HG02678 (cell line): ENCODE measurements around the gene KCNJ1.

Source experiments
- ATAC-seq: cut with Tn5 transposase; IDR thresholded peaks from one replicate; pipeline ENCODE4 v1.9.1; 2021; ENCODE audit warnings: mild to moderate bottlenecking, moderate library complexity; ENCODE audit not compliant: unreplicated experiment

KCNJ1 gene

DNA sequence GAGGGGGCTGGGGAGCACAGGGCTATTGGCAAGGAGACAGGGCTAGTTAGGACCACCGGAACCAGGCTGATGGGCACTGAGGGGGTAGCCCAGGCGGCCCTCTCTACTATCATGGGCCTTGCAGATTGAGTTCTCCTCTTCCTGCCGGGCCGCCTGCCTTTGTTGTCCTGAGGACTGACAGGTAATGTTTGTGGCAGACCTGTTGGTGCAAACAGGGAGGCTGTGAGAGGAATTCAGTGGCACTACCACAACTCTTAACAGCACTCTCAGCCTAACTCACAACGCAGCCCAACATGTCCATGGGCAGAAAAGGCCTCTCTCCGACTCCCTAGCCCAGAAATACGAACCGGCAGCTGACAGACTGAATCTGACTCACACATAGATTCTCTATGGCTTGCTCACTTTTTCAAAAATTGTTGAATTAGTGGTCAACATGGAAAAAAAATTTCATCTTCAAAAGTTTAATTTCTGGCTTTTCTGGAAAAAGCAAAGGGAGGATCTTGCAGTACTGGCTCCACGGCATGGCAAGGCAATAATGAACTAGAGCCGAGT, 35.5 kb upstream of the KCNJ1 start:
- no peak for ATAC-seq

DNA sequence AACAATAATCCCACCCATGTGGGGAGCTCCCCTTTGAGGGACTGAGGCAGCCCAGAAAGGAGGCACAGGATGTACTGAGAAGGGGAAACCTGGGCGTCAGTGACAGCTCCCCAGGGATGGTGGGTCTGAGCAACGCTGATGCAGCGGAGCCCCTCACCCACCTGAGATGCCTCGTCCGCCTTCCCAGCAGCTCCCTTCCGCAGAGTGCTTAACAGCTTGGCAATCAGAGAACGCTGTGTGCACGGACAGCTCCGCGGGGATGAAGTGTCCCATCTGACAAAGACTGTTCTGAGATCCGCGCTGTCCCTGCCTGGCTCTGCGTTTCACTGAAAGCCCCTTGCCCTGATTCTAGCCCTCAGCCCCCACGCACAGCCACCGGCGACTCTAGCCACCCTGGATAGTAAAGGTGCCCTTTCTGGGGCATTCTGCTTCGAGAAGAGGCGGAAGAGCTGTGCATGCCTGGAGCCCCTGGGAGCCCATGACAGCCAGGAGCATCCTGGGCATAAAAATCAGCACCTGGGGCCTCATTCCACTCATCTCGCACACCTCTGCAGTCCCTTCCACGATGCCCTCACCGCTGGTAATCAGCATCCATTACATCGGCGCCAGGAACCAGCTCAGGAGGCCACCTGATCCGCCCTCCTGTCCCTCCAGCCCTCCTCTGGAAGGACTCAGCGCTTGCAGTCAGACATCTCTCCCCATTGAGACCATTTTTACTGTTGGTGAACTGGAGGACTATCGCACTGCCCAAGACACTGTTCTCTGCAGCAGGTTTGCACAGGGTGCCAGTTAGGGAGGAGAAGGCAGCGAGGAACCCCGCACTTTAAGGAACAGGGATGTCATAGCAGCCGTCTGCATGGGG, 34.8 kb upstream of the KCNJ1 start:
- no peak for ATAC-seq

DNA sequence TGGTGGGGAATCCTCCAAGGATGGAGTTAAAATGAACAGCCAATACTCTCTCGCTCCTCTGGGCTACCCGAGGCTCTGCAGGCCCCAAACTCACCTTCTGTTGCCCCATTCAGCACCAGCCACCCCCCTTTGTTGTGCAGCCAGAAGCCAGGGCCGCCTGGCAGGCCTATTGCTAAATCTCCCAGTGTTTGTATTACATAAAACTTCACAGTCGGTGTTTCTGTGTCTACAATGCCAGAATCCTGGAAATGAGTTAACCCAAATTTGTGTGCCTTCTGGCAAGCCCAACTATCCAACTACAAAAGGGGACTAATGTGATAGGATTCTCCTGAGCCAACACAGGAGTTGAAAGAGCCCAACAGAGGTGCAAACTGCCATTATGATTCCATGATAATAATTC, 33.4 kb upstream of the KCNJ1 start:
- no peak for ATAC-seq

DNA sequence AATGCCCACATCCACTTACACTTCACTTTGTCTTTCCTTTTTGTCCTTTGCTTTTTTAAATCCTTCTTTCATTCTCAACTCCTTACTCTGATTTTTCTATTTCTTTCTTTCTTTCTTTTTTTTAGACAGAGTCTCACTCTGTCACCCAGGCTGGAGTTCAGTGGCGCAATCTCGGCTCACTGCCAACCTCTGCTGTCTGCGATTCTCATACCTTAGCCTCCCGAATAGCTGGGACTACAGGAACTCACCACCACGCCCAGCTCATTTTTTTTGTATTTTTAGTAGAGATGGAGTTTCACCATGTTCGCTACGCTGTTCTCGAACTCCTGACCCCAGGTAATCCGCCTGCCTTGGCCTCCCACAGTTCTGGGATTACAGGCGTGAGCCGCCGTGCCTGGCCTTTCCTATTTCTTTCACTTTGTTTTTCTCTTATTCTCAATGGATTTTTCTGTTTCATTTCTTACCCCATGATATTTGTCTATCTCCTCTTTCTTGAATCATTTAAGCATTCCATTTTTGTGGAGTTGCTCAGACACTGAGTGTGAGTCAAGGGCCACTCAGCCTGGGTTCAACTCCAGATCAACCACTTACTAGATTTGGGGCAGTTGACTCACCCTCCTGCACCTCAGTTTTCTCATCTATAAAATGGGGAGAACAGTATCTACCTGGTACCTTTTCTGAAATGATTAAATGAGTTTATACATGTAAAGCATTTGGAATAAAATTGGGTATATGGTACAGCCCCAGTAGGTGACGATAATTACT, 31.7 kb upstream of the KCNJ1 start:
- ATAC-seq = no peak

DNA sequence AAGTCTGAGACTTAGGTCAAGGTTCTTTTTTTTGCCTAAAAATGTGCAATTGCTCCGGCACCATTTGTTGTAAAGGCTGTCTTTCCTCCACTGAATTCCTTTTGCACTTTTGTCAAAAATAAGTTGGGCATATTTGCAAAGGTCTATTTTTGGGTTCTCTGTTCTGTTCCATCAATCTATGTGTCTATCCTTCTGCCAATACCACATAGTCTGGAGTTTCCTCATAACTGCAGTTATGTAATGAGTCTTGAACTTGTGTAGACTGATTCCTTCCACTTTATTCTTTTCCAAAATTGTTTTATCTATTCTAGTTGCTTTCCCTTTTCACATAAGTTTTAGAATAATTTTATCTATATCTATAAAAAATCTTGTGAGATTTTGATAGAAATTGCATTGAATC, 30.7 kb upstream of the KCNJ1 start:
- ATAC-seq = no peak

DNA sequence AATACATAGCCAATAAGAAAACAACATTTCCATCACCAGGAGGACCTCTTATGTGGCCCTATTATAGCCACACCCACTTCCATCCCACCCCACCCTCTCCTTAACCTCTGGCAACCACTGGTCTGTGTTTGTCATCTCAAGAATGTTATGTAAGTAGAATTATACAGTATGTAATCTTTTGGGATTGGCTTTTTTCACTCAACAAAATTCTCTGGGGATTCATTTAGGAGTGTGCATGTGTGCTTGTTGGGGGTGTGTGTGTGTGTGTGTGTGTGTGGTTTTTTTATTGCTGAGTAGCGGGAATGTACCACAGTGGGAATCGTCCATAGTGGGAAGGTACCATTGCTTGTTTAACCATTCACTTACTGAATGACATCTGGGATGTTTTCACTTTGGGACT, 29.3 kb upstream of the KCNJ1 start:
- no peak for ATAC-seq

DNA sequence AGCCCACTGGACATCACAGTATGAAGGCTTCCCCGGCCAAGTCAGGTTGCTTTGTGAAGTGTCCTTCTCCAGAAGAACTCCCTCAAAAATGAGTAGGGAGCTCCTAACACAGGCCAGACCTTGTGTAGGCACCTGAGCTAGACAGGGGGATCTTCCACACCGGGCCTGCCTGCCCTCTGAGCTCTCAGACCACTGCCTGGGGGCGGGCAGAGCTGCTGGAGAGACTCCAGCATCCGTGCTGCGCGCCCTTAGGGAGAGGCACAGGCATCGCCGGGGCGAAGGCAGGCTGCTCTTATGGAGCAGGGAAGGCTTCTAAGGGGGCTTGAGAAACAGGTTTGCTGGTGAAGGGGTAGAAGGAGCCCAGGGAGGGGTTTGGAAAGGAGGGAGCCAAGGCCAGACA, 28.4 kb upstream of the KCNJ1 start:
- no peak for ATAC-seq

DNA sequence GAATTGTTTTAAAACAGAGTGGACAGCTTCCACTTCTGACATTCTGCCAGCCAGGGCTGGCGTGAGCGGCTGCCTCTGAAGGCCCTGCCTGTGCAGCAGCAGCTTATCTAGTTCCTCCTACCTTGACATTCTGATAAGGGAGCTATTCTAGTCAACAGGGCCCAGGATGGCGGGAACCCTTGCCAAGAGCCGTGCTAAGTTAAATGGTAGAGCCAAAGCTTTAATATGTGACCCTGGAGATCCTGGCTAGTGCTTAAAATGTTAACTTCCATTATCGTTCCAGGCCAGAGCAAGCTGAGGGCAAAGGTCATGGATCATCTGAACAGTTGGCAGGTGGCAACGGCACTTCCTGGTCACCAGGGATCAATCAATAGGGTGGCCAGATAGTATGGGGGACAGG, 27.6 kb upstream of the KCNJ1 start:
- ATAC-seq = no peak

DNA sequence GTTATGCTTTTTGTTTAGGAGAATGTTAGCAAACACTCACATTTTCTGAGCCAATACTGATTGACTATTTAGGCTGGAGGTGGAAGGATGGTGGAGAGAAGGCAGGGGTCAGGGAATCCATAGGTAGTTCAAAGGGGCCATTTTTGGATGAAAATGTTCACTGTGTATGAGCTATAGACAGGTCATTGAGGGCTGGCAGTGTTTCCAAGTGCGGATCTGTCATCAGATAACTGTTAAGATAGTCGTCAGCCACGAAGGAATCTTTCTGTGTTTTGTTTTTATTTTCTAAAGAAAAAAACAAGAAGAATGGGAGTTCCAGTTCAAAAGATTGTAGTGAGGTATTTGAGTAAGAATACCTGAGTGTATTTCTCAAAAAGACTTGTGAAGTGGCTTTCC, 27.2 kb upstream of the KCNJ1 start:
- ATAC-seq = peak; percentile 7

DNA sequence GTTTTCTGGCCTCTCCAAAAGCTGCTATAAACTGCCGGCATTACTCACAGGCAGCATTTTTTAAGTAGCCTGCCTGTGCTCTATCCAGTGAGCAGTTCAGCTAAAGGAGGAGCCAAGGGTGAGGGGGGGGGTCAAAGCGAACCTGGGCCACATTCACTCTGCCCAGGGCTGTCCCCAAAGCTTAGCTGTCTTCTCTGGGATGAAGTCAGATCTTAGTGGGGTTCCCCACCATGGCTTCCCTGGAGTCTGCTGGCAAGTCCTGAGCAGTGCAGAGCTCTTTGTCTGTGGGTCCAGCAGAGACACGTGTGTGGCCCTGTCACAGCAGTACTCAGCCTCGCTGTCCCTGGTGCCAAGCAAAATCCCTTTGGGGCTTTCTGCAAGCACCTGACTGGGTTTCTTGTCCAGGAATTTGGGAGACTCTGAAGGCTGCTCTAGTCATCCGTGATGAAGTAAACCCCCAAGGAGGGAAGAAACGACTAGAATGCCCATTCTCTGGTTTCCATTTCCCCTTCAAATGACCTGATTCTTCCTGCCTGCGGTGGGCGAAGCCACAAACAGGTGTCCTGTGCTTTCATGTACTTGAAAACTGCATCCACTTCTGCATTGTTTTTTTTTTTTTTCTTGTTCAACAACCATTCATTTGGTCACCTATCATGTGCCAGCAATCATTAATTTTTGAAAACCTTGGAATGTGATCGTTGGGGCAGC, 26.6 kb upstream of the KCNJ1 start:
- ATAC-seq = peak; percentile 70

DNA sequence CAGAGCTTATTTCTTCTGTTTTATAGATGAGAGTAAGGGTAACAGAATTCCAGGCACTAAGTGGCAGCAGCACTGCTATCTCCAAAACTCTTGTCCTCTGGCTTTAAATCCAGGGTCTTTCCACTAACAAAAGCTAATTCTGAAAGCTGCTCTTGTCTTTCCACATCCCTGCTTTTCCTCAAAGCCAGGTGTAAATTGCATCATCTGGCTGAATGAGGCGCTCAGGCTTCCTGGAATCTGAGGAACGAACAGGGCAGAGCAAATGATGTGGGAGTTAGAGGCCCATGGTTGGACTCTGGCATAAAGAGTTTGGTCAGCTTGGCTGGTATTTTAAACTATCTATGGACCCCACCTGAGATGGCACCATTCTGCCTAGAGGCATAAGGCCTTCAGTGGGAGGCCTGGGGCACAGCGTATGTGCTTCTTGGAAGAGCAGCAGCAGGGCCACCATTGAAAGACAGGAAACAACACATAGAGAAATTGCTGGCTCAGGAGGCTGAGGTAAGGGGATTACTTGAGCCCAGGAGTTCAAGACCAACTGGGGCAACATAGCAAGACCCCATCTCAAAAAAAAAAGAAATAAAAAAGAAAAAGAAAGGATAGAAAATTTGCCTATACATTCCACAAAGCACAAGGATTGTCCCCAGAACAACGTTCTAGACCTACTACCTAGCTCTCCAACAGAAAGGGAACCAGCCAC, 25.9 kb upstream of the KCNJ1 start:
- no peak for ATAC-seq

DNA sequence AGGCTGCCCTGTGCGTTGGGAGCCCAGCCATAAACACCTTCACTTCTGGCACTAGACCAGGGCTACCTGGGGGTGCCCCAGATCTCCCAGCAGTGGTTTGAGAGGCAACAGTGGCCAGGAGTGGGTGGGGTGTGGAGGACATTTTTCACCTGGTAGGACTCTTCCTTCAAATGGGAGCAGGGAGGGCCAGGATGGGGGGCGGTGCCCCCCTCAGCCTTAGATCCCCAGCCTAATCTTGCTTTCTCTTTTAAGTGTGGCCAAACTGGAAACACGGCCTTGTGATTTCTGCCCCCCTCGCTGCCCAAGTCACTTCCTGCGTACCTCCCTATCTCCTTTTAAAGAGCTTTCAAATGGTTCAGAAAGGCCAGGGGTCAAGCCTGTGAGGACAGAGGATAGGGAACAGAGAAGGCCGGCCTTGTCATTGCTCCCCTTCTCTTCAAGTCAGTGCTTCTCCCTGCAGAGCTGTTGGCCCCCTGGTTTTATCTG, 24.9 kb upstream of the KCNJ1 start:
- no peak for ATAC-seq

DNA sequence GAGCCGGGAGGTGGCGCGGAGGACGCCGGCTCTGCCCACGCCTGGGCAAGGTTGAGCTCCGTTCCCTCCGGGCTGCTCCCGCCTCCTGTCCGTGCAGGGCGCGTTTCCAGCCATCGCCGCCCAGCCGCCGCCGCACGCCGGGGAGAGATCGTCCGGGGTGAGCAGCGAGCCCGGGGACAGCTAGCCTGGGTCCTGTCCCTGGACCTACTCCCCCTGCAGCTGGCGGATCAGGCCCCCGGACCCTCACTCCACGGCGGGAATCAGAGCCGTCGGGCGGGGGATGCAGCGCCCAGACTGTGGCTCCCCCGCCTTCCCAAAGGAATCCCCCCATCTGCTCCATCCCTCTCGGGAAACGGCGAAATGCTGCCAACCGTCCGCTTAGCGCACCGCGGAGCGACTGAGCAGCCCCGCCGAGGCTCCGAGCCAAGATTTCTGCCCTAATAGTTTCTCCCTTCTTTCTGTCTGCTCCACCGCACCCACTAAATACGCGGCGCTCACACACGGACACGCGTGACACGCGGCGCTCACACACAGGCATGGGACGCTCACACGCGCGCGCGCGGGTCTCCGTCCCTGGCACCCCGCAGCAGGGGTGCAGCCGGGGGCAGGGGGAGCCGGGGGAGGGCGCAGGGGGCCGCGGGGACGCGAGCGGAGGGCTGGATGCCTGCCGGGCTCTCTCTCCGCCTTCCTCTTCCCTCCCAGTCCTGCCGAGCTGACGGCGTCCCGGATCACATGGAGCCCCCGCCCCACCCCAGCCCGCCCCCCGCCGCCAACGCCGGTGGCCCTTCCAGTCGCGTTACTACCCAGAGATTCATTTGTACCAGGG, 23.7 kb upstream of the KCNJ1 start, which contains the start of gene KCNJ5:
KCNJ5 (plus strand) TSS at position 814 of the 826 bp plus-strand sequence. CDS start 19,918 bp downstream, outside the sequence.
- no peak for ATAC-seq

DNA sequence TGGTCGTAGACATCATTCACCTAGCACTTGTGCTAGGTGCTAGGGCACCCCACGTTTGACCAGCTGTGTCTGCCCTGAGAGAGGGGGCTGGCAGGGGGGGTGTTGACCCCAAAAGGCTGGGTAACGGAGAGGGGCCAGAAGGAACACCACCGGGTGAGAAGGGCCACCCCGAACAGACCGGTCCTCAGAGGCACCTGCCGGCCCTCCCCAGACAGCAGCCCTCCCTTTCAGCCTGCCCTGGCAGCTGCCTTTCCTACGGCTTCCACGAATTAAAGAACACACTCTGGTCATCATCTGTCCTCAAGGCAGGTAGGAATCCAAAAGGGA, 23.1 kb upstream of the KCNJ1 start:
- ATAC-seq = no peak

DNA sequence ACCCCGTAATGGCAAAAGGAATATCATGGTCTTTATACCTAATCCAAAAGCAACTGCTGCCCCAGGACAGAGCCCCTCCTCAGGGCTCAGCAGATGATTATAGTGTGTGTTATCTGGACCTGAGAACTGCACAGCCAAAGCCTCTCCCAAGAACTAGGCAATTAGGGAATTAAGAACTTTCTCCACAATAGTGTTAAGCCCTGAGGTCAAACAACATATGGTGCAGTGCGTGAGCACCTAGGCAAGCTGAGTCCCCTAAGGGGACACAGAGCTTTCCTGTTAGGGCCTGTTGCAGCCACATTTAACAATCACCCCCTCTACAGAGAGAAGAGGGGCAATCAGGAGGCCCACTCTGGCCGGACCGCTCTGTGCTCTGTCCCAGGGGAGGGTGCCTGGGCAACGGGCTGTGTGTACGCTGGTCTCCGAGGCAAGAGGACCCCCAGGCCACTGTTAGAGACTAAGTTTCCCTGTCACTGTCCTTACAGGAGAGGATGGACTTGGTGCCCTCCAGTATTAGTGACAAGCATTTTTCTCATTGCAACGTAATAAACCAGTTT, 22.6 kb upstream of the KCNJ1 start:
- ATAC-seq = no peak

DNA sequence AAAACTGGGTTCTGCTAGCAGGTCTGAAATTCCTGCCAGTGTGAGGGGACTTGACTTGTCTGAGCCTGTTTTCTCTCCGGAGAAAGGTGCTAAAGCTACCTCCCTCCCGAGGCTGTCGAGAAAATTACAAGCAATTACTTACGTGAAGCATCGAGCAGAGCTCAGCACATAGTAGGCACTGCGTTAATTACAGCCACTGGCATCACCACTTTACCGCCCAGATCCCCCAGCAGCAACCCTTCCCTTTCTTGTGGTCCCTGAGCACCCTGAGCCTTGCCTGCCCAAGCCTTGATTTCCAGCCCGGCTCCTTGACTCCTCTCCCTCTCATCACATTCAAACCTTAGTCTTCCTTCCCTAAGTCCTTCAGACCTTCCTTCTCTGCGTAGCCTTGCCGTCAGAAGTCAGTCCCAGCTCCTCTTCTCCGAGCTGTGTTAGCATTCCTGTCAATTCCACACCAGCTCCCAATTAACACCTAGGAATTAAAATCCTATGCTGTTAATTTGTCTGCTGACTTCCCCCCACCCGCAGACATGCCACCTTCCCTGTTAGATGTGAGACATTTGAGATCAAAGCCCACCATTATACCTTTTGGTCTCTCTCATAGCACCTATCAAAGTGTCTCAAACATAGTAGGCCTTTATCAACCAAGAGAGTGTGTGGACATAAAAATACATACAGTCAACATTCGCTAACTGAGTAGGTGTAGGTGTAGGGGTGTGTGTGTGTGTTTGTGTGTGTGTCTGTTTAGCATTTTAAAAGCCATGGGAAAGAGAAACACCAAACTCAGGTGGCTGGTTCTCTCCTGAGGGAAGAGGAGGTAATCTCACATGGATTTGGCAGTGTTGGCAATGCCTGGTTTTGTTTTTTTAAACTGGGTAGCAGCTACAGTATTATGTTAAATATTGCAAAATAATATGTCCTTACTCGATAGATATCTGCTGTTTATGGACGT, 21.2 kb upstream of the KCNJ1 start:
- no peak for ATAC-seq

DNA sequence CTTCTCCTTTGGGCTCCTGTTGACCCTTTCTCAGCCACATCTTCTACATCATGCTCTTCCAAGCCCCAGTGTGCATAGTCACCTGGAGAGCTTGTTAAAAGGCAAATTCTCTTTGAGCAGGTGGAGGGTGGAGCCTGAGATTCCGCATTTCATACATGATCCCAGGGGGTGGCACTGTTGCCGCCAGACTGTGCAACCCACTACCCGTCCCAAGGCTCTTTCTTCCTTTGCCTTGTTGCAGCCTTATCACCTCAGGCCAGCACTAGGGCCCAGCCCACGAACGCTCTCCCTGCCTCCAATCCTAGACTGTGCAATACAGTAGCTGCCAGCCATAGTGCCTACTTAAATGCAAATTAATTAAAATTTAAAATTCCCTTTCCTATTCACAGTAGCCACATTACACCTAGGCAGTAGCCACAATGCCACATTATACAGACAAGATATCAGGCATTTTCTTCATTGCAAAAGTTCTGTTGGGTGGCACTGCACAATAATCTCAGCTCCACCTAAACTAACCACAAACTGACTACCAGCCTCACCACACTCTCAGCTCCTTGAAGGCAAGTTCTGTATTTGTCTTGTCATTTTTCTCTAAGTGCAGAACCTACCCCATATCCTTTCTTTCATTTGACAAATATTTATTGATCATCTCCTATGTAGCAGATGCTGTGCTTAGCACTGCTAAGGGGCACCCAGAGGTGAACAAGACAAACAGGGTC, 19.5 kb upstream of the KCNJ1 start:
- no peak for ATAC-seq
